Adrenal gland (tissue), 12 donors: ENCODE results near the gene UNK. TPM values are rescaled to one million over a fixed set of nuclear protein-coding genes. Genes with fewer than 3 reads are reported as not detected.
A peak's percentile ranks its signal among the peaks of the same experiment; 100 is the strongest.

Experiments
- DNase-seq, 7 donors: peaks; one replicate each; pipeline ENCODE4 v3.0.0-alpha.2; 2019 to 2020
- H3K27ac ChIP-seq, 5 donors: fragments of 200-600 bp; sonication (generic) in 4 of 5; 1 replicate in 3 of 5; 2 replicates in 2 of 5; pipeline versions ENCODE4 v1.5.1 to v1.8.0; 2016 to 2020; ENCODE audit warnings: mild to moderate bottlenecking in 1 of 5
- H3K27me3 ChIP-seq: fragments of 200-600 bp; 2 replicates; pipeline ENCODE4 v1.8.0; 2021
- H3K36me3 ChIP-seq, 2 donors: fragments of 200-600 bp; replicated peaks in 1 of 2; 1 replicate in 1 of 2; 2 replicates in 1 of 2; pipeline versions ENCODE4 v1.5.1 to v1.8.0; 2018 to 2022
- H3K4me1 ChIP-seq, 2 donors: fragments of 200-600 bp; replicated peaks in 1 of 2; 1 replicate in 1 of 2; 2 replicates in 1 of 2; pipeline versions ENCODE4 v1.5.1 to v1.8.0; 2018 to 2021
- H3K4me3 ChIP-seq, 4 donors: fragments of 200-600 bp; sonication (generic) in 3 of 4; one replicate each; pipeline ENCODE4 v1.5.1; 2016 to 2018
- H3K9me3 ChIP-seq, 3 donors: fragments of 200-600 bp; sonication (generic) in 1 of 3; replicated peaks in 1 of 3; 1 replicate in 2 of 3; 2 replicates in 1 of 3; pipeline versions ENCODE4 v1.5.1 to v1.8.0; 2016 to 2021
- POLR2A ChIP-seq, 2 donors: fragments of 450-650 bp; IDR thresholded peaks; one replicate each; pipeline ENCODE4 v1.6.1; 2017; ENCODE audit warnings: antibody characterized with exemption in 2 of 2, mild to moderate bottlenecking in 2 of 2, moderate library complexity in 1 of 2
- WGBS, 4 donors: extraction: QIAGEN DNeasy Blood & Tissue Kit in 2 of 4; methylation state at CpG; one replicate each; pipeline versions ENCODE4 v1.1.5 to v1.1.7; 2013 to 2017; 5-methylcytosine and 5-hydroxymethylcytosine counted together
- intact Hi-C, 2 donors: fragments of 100-400 bp; cut with DNase I; formaldehyde crosslinking; loops; one replicate each; pipeline versions ENCODE4 v1.14.1 to v1.15.0; 2022 to 2023
- polyA plus RNA-seq, 3 donors: library from polyadenylated mRNA; stranded (reverse); fragments of 200-250 nt in 2 of 3; fragments of 350-450 nt in 1 of 3; fragmentation: Illumina TruSeq in 1 of 3; extraction: RNeasy Lipid Tissue Mini Kit (QIAGEN cat#74804) in 1 of 3; gene quantifications; one replicate each; pipeline ENCODE4 v1.2.3, GENCODE V29; 2013 to 2014
- total RNA-seq, 9 donors: library from RNA; depleted of rRNA in 4 of 9; stranded (reverse); fragments of >200 nt in 4 of 9; fragments of 120-200 nt in 1 of 9; fragmentation: NEBNext Ultra II Directional in 1 of 9; extraction: Animal tissue kit (Norgen Biotek cat#: 25700) in 1 of 9; gene quantifications; one replicate each; pipeline versions ENCODE4 v1.1.0 to v1.2.4, GENCODE V29; 2013 to 2023
- TF ChIP-seq, protein P1 (sequence below), 6 experiments: fragments of 450-650 bp in 4 of 6; fragments of 200-600 bp in 2 of 6; sonication (generic) in 1 of 6; IDR thresholded peaks; 1 replicate in 5 of 6; 2 replicates in 1 of 6; pipeline versions ENCODE4 v1.5.1 to v1.8.0; 2016 to 2021; ENCODE audit warnings: antibody characterized with exemption in 6 of 6, mild to moderate bottlenecking in 2 of 6, moderate library complexity in 1 of 6
- donor health status: healthy with polysubstance abuse.
- donor health status: Bipolar disorder and iron deficiency.
- donor health status: DM: yes; HTN: yes; CAD: no.
- donor health status: DM: no; HTN: no; CAD: no.
- donor health status: DM: no; HTN: no; CAD: no.
- donor health status: DM: yes; HTN: yes; CAD: no.

Gene UNK
- total and polyA plus RNA-seq, 12 donors = 13.6 to 45.9 (median 24.6) TPM

DNA sequence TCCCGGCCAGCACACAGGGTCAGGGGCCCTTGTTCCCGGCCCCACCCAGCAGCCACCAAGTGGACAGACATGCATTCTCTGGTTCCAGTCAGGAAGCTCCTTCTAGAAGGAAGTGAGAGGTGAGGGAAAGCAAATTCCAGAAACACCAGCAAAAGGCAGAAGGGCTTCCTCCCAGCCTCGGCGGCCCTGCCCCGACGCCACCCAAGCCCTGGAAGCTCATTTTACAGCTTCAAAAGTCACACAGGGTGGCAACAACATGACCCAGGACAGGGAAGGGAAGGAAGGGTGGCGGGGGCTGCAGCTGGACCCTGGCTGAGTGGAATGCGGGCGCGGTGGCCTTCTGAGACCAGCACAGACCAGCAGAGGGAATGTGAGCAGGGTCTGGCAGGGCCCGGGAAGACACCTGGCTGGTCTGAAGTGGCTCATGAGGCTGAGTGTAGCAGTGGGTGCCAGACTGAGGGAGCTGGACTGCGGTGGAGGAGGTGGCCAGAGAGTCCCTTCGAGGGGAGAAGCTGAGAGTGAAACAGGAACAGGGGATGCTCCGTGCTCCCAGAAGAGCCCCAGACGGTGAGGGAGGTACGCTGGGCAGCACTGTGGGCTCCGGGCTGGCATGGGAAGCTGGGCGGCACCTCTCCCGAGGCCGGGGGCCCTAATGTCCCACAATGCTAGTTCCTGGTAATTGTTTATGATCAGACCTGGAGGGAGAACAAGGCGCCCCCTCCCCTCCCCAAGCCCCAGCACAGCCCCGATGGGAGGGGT lies 61.5 kb downstream of the UNK start:
- Histone ChIP-seq H3K9me3 (no peaks in the 10 kb centered on the region), H3K27ac (peak overlapping the region in 4 of 5 donors; percentile 88 to 97 (median 90)), H3K27me3 (no peaks in the 10 kb centered on the region), H3K36me3 (peaks cover 0 to 52% of the 10 kb centered on the region in 2 donors), H3K4me1 (peaks cover 34 to 66% of the 10 kb centered on the region in 2 donors), H3K4me3 (no peak overlapping the region)
- TF ChIP-seq, protein P1, sequence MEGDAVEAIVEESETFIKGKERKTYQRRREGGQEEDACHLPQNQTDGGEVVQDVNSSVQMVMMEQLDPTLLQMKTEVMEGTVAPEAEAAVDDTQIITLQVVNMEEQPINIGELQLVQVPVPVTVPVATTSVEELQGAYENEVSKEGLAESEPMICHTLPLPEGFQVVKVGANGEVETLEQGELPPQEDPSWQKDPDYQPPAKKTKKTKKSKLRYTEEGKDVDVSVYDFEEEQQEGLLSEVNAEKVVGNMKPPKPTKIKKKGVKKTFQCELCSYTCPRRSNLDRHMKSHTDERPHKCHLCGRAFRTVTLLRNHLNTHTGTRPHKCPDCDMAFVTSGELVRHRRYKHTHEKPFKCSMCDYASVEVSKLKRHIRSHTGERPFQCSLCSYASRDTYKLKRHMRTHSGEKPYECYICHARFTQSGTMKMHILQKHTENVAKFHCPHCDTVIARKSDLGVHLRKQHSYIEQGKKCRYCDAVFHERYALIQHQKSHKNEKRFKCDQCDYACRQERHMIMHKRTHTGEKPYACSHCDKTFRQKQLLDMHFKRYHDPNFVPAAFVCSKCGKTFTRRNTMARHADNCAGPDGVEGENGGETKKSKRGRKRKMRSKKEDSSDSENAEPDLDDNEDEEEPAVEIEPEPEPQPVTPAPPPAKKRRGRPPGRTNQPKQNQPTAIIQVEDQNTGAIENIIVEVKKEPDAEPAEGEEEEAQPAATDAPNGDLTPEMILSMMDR (IDR thresholded peaks at IDR 0.05) = no peak
- no peak for TF ChIP-seq POLR2A (IDR thresholded peaks at IDR 0.05)
- DNase-seq = peak in 1 of 7 donors; percentile 58
- intact Hi-C loops = no loop called here
- WGBS, 4 donors = 62 to 70% (median 67%) methylated on average over 16 to 22 of the region's 22 CpGs

DNA sequence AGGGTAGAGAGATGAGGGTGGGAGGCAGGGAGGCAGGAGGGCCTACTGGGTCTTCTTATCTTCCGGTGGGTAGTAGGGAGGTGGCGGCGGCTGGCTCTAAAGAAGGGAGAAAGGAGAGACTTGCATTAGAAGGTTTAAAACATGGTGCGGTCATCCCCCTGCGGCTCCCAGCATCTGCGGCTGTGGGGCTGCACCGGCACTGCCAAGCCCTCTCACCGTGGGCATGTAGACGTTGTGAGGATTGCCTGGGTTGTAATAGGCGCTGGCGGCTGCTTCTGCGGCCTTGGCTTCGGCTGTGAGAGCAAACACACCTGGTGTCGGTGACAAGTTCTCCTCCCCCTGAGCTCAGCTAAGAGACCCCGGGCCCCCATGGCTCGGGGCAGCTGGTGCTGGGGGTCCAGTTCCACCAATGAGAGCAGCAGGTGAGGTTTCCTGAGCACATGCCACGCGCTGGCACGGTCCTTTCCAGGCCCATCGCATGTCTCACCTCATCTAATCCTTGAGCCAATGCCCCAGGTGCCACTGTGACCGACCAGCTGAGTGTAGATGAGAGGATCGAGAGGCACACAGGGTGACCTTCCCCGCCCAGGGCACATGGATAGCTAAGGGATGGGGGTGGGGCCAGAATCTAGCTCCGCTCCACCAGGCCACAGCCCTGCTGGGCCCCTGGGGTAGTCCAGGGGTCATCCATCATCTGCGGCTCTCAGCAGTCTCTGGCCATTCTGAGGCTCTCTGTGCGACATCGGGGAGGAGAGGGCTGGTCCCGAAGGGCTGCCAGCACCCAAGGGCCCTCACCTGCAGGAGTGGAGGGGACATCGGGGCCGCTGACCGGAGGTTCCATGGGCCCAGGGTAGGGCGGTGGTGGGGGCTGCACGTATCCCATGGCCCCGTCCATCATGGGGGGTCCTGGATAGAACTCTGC lies 62.3 kb downstream of the UNK start:
- intact Hi-C loops = no loop called here
- TF ChIP-seq, protein P1 (IDR thresholded peaks at IDR 0.05) = no peak
- no peak for TF ChIP-seq POLR2A (IDR thresholded peaks at IDR 0.05)
- WGBS, 4 donors = 79 to 82% (median 81%) methylated on average over 14 to 34 of the region's 34 CpGs
- no peak for DNase-seq
- Histone ChIP-seq H3K4me1 (peaks cover 34 to 74% of the 10 kb centered on the region in 2 donors), H3K9me3 (no peaks in the 10 kb centered on the region), H3K36me3 (peaks cover 0 to 60% of the 10 kb centered on the region in 2 donors), H3K27ac (peak overlapping the region in 4 of 5 donors; percentile 88 to 97 (median 90)), H3K27me3 (no peaks in the 10 kb centered on the region), H3K4me3 (no peak overlapping the region)

DNA sequence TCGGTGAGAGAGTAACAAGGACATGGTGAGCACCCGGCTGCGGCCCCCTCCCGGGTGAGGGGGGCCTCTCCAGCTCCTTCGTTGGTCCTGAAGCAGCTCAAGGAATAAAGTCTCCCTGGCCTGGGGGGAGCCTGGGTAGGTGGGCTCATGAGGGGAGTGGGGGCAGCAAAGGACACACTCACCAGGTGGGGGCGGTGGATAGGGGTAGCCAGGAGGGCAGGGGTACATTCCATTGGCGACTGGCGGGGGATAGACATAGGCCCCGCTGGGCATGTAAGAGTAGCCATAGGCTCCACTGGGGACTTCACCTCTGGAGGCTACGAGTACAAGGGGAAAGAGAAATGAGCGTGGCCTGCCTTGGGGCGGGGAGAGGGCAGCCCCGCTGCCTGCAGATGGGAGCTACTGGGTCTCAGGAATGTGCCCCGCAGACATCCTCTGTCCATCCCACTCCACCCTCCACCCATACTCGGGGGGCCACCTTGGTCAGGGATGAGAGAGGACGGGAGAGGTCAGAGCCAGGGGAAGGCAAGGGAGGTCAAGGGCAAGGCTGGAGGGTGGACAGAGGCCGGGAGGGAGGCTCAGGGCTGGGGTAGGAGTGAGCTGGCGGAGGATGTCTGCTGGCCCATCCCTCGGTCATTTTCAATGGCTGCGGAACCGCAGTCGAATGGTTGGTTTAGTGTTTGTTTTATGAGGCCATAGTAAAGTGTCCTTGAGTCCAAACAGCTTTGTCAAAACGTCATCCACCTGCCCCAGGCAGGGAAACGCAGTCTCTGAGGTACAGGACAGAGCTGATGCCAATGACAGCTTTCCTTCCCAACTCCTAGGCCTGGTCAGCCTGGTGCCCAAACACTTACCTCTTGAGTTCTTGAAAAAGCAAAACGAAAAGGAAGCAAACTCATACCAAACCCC lies 63.3 kb downstream of the UNK start:
- no peak for TF ChIP-seq POLR2A (IDR thresholded peaks at IDR 0.05)
- TF ChIP-seq, protein P1 (IDR thresholded peaks at IDR 0.05) = no peak
- peaks cover 34 to 76% of the 10 kb centered on the region in 2 donors for H3K4me1 ChIP-seq
- H3K9me3 ChIP-seq = no peaks in the 10 kb centered on the region
- 63 to 70% (median 65%) methylated on average over 21 to 25 of the region's 25 CpGs for WGBS, 4 donors
- no peaks in the 10 kb centered on the region for H3K27me3 ChIP-seq
- H3K36me3 ChIP-seq = peaks cover 0 to 64% of the 10 kb centered on the region in 2 donors
- peak overlapping the region in 3 of 5 donors; percentile 59 to 97 (median 88) for H3K27ac ChIP-seq
- no peak overlapping the region for H3K4me3 ChIP-seq
- DNase-seq = no peak
- intact Hi-C loops = no loop called here
